HPDE6-E6E7 (cell line): ENCODE measurements around the gene RASSF6.
"Not testable (repeated sequence)": the region's sequence is repeated elsewhere in the genome, so short reads cannot be mapped to it uniquely, and the experiment has no call there.

Experiments
- DNase-seq: peaks from one replicate; pipeline ENCODE4 v3.0.0; 2011; ENCODE audit warnings: missing footprints; ENCODE audit errors: extremely low spot score

Gene RASSF6

DNA sequence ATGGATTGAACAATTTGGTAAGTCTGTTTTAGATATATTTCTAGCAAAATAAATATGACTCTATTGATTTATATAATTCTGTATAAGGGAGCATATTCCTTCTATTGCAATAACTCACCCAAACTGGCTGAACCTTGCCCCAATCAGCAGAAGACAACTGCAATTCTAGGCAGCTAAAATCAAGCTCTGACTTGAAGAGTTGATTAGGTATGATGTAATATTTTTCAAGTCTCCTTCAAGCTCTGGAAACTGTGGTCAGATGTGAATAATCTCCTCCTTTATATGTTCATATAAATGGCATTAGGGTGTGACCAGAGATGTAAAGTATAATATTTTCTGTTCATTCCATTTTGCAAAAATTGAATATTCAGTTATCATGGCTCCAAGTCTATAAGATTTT lies 8.2 kb downstream of the RASSF6 start:
- no peak for DNase-seq

DNA sequence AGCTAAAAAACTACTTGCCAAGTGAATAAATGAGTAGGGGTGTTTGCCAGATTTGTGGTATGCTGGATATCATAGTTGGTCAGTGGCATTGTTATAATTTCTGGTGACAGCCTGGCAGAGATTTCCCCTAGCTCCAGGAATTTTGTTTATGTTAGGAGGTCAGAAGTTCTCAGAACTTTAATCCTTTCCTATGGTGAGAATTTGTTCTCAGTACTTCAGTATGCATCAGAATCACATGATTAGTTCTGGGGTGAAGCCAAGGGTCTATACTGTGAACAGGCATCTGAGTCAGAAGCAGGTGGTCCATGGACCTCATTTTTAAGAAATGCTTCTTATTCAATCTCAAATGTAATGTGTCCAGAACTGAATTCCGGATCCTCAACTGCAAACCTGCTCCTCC lies 10.5 kb downstream of the RASSF6 start:
- DNase-seq: no peak

DNA sequence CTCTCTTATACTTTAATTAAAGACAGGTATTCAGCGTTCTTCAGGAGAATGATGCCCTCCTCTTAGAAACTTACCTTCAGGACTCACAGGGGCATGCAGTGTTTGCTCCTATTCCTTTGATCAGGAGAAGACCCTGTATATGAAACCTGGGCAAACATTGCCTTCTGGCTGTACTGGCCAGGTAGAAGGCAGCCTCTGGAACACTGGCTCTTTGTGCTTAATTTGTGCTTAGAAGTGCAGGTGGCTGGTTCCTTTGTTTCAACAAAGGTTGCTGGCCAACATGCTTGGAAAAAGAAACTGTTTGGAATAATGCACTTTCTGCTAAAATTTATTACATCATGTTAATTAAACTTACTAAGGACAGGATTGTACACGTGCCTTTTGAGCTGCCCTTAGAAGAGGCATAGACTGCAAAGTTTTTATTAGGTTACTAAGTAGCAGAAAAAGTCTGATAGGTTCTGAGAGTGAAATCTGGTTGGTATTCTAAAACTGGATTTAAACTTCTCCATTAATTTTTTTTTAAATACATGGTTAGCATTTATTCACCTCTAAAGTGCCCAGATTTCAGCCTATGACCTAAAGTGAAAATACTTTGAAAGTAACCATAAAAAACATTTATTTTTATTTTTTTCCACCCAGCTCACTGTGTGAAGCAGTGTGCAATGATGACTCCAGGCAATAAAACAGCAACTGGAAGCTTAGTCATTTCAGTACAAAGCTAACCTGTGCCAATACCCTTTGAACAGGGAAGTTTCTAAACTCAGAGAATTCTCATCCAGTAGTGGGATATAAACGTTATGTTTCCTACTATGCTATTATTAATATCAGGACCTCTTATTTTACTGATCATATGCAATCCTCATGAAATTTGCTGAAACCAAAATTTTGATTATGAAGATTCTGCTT lies 11.3 kb downstream of the RASSF6 start:
- DNase-seq: no peak

DNA sequence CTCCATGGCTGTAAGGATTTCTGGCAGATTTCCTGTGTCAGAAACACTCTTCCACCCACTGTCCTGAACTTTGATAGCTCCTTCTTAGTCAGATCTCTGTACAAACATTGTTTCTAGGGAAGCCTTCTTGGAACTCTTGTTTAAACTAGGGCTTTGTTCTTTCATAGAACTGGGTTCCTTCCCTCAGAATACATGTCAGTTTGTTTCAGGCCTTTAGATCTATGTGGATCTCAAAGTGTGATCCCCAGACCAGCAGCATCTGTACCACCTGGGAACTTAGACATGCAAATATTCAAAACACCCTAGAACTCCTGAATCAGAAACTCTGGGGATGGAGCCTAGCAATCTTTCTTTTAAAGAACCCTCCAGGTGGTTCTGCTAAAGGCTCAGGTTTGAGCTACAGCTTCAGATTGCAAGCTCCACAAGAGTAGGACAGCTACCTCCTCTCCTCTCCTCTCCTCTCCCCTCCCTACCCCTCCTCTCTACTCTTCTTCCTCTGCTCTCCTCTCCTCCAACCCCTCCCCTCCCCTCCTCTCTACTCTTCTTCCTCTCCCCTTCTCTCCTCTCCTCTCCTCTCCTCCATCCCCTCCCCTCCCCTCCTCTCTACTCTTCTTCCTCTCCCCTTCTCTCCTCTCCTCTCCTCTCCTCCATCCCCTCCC lies 12.7 kb downstream of the RASSF6 start:
- no peak for DNase-seq

DNA sequence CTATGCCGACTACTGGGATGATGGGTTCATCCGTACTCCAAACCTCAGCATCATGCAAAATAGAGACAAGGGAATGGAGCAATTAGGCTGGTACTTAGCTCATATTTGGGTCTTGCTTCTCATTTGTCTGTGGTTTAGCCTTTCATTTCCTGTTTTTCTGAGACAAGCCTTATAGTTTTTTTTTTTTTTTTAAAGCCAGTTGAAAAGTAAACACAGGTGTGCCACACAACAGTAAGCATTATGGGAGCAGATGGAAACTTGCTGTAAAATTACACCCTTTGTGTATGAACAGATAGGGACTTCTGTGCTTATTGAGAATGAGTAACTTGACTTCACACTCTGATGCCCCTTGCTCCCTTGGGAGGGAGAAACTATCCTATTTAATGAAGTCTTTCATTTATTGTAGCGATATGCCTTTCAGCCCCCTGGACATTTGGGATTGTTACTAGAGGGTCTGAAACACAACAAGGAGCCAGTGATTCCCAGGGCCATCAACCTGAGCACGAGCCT lies 13.7 kb downstream of the RASSF6 start:
- DNase-seq: no peak

DNA sequence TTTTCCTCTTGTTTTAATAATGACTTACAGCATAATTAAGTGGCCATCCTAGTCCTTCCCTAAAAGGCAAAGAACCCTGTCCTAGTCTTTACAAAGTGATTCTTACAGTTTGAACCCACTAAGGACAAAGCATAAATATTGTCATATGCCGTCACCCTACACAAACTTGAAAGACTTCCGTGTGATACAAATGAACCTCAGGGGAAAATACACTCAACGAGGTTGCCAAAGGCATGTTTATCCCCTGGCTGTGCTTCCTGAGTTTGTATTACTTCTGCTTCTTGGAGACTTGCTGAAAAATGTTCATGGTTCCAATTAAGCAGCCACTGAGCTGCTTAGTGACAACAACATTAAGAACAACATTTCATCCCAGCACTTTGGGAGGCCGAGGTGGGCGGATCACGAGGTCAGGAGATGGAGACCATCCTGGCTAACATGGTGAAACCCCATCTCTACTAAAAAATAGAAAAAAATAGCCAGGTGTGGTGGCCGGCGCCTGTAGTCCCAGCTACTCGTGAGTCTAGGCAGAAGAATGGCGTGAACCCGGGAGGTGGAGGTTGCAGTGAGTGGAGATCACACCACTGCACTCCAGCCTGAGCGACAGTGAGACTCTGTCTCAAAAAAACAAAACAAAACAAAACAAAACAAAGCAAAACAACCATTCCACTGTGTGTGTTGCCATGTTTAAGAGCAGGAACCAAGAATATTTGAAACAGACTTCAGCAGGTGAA lies 16.2 kb downstream of the RASSF6 start:
- DNase-seq: no peak

DNA sequence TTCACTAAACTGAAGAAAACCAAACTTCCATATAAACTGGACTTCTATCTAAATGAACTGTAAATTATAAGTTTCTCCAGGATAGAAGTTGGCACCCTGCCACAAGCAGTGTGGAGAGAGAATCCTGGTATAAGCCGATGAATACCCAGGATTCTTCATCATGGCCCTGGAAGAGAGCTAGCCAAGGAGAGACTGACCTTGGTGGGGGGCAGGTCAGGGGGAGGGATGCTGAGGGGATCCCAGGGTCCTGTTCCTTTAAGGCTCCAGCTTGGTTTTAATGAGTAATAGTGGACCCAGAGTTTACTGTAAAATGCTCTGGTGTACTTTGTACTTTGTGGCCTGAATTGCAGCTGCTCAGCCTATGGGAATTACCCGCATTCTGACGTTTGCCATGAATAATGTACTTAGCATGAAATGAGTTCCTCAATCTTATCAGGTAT lies 16.9 kb downstream of the RASSF6 start:
- DNase-seq: no peak

DNA sequence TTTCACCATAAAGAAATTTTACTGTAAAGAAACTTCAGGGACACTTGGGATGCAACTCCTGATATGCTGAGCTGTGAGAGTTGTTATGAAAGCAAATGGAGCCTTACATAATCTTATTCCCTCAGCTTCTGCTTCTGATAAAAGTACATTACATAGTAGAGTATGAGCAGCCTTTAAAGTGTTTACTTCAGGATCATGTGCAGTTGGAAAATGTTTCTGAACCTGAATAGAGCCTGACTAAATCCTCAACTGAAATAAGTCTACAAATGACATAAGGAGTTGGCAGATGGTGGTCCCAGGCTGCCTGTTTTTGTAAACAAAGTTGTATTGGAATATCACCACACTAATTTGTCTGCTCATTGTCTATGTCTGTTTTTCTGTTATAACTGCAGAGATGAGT lies 19.3 kb downstream of the RASSF6 start:
- no peak for DNase-seq

DNA sequence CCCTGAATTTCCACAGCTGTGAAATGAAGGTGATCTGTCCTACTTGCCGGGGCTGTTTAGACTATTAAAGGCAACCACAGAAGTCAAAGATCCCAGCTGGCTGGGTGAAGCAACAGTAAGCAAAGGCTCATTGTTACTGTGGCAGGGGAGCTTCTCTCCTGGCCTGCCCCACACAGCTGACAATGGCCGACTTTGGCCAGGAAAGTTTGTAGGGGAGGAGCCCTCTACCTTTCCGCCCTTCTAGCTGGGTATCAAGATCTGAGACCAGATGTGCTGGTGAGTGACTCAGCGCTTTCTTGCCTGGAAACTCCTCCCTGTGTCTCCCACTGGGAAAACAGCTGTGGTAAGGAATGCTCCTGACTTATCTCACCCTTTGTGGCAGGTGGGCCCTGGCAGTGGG lies 21.1 kb downstream of the RASSF6 start:
- DNase-seq: no peak

DNA sequence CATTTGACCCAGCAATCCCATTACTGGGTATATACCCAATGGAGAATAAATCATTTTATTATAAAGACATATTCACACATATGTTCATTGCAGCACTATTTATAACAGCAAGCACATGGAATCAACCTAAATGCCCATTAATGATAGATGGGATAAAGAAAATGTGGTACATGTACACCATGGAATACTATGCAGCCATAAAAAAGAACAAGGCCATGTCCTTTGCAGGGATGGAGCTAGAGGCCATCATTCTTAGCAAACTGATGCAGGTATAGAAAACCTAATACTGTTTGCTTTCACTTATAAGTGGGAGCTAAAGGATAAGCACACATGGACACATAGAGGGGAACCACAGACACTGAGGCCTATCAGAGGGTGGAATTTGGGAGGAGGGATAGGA lies 22.6 kb downstream of the RASSF6 start:
- DNase-seq: no peak

DNA sequence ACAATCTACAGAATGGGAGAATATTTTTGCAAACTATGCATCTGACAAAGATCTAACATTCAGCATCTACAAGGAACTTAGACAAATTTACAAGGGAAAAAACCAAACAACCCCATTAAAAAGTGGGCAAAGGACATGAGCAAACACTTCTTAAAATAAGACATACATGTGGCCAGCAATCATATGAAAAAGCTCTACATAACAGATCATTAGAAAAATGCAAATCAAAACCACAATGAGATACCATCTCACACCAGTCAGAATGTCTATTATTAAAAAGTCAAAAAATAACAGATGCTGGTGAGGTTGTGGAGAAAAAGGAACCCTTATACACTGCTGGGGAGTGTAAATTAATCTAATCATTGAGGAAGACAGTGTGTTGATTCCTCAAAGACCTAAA lies 23.1 kb downstream of the RASSF6 start:
- DNase-seq: not testable (repeated sequence)

DNA sequence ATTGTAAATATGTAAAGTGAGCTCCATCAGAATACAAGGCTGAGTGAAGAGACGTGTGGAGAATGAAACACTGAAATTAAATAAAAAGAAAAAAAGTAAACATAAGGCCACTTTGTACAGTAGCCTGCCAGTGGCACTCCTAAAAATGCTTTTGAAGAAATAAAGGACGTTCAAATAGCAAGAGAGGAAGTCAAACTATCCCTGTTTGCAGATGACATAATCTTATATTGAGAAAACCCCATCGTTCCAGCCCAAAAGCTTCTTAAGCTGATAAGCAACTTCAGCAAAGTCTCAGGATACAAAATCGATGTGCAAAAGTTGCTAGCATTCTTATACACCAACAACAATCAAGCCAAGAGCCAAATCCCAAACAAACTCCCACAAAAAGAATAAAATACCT lies 24.2 kb downstream of the RASSF6 start:
- no peak for DNase-seq

DNA sequence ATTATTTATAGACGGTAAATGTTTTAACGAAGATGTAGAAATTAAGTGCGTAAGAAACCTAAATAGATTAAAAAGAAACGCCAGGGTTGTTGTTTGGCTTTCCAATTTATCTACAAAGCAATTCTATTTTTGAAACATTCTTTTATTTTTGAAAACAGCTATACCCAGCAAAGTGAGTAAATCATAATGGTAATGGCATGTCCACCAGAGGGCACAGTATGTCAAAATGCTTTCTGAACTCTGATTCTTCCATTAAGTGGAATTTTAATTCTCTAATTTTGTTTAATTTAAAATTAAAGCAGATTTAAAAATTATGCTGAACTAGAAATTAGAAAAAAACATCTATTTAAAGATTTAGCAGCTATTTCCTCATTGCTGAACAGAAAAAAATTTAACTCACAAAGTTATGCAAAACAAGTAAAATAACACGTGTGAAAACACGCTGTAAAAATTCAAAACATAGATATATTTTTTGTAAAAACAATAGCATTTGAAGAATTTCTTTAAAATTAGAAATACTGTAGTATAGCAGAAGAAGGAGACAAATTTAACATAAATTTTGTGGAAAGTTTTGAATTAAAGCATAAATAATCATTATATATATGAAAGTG lies 26.5 kb downstream of the RASSF6 start:
- no peak for DNase-seq

DNA sequence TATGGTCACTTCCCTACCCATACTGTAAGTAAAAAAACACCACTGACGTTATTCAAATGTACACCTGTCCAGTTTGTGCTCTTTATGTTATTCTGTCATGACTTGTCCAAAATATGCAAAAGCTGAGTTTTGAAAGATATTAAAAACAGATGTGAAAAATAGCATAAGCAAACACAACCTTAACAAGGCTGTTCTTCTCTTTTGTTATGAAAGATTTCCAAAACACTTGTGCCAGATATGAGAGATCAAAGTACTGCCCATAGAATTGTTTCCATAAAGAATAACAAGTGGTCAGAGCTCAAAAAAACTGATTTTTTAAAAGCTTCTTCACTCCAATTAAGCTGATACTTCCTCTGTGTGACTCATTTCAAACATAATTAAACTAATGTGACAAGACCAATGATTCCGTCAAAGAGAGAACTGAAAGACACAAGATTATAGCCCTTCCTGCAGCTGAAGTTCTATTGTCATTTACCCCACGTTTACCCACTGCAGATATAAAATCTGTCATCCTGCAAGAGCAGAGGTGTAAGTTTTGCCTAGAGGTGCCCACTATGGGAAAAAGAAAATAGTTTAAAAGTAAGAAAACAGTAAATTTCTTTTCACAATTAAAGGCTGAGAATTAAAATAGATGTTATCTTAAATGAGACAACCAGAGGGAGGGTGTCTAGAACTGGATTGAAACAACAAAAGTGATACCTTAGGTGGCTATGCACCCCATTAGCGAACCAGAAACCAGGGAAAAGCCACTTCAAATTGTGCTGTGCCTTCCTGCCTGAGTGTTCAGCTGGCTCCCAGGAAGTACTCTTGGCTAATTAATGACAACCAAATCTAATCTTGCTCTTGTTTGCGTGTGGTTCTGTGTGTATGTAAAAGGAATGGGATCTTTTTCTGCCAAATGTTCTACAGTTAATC lies 30.1 kb downstream of the RASSF6 start:
- DNase-seq: no peak

DNA sequence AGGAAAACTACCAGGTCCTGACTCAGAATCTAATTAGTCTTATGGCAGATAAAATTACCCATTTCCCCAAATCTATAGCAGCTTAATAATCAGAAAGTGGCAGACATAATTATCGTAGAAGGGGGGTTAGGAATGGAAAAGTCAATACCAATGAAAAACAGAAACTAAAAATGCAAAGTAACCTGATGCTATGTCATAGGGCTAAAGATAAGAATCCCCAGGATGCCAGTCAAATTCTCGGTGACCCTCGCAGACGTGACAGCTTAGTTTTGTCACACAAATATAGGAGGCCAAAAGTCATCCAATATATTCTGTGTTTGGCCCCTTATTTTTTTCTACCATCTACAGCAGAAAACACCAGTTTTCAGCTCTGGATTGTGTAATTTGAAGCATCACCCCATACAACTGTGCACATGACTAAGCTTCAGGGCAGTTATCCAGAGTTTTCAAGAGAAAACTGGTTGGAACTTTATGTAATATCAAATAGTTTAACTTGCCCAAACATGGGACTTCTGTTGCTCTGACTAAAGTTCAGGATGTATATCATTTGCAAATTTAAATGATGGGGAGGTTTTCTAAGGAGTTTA lies 30.9 kb downstream of the RASSF6 start:
- peak; percentile 49 for DNase-seq

DNA sequence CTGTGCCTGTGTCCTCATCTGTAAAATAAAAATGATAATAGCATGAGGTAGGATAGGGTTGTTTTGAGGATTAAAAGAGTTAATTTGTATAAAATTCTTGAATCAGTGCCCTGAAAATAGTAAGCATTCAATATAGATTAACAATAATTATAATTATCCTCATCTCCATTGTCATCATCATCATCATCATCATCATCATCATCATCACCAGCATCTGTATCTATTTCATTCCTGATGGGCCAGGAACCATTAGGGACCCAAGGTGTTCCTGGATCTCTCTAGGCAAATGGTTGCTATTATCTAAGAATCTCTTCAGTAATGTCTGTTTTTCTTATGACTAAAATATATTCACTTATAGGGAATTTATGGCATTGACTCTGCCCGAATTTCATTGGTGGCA lies 31.6 kb downstream of the RASSF6 start:
- no peak for DNase-seq

DNA sequence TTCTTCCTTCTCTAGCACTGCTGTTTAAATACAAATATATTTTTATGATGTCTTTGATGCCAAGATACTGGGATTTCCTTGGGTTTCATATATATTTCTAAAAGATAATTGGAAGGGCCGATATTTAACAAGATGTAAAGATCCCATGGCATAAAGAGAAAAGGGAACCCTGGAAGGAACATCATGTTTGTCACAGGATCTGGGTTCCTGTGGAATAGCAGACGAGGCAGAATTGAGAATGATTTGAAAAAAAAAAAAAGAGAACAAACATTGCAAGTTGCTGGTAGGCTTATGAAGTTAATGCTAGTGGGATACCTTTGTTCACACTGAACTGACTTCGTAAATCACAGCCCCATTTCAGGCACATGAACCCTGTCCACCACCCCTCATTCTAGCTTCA lies 33.6 kb downstream of the RASSF6 start:
- no peak for DNase-seq

DNA sequence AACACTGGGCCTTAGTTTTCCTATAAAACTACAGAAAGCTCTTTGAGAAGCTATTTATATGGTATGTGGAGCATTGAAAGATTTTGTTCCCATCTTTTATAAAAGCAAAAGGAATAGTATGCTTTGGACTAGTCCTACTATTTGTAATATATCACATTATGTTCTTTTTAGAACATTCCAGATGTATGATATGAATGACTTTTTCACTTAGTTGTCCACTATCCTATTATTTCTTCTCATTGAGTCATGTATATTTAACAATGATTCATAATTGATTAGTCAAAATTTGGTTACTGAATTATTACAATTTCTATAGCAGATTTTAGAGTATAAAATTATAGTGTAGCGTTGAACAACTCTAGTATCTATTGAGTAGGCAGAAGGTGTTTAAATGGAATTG lies 34.2 kb downstream of the RASSF6 start:
- no peak for DNase-seq

DNA sequence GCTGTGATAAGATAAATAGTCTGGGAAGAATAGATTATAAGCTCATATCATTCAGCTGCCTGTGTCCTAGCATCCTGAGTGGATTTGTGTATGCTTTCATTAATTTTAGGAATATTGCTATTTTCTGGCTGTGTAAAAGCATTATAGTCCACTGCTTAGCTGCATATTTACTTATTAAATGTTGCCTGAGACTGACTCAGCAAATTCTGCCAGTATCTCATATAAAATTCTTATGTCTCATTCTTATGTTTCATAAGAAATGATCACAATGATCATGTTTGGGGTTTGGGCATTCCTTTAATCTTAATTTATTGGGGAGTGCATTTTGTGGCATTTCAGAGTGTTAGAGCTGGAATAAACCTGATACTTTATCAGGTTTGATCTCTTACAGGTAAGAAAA lies 34.9 kb downstream of the RASSF6 start:
- no peak for DNase-seq

DNA sequence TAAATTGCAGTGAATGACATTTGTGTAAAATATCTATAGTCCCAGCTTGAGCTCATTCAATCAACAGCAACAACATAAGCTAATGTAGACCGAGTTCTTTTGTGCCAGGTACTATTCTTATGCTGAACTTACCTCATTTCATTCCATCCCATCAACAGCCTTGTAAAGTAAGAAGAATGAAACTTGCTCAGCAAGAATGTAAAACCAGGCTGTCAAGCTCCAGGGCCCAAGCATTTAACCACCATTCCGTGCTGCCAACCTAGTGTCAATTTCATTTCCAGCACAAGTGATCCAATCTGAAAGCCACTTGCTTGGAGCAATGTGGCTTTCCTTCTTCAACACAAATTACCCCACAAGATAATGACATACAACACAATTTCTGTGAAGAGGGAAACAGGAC lies 36.6 kb downstream of the RASSF6 start:
- DNase-seq: no peak

DNA sequence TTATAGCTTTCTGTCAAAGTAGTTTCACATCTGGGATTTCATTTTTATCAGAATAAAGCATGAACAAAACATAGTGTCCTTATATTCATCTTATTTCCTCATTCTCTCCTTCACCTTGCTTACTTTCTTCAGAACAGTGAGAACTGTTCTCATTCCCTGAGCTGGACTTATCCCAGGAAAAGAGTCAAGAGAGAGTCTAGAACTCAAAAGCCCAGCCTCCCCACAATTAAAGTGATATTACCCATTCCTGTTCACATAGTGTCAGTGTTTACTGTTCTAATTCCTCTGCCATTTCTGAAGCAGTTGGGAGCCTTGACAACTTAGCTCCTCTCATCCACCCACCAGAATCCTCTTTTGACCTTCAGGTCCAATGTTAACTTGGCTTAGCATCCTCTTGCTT lies 42.9 kb downstream of the RASSF6 start:
- DNase-seq: no peak
